ENCODE measurements around the gene SF3B3.

Gene SF3B3

GRCh38 chr16:70478912-70479341 is 44.7 kb upstream of the SF3B3 start:
- Mint-ChIP-seq H3K27me3 (ENCODE audit: low read depth, poor library complexity) (peaks cover 2% of the 10 kb centered on the region), H3K27ac (no peak overlapping the region), H3K9me3 (no peaks in the 10 kb centered on the region), H3K4me1 (no peaks in the 10 kb centered on the region), H3K4me3 (no peak overlapping the region), H3K36me3 (ENCODE audit: low read depth) (peaks cover 6% of the 10 kb centered on the region)
- TF ChIP-seq, protein P1, sequence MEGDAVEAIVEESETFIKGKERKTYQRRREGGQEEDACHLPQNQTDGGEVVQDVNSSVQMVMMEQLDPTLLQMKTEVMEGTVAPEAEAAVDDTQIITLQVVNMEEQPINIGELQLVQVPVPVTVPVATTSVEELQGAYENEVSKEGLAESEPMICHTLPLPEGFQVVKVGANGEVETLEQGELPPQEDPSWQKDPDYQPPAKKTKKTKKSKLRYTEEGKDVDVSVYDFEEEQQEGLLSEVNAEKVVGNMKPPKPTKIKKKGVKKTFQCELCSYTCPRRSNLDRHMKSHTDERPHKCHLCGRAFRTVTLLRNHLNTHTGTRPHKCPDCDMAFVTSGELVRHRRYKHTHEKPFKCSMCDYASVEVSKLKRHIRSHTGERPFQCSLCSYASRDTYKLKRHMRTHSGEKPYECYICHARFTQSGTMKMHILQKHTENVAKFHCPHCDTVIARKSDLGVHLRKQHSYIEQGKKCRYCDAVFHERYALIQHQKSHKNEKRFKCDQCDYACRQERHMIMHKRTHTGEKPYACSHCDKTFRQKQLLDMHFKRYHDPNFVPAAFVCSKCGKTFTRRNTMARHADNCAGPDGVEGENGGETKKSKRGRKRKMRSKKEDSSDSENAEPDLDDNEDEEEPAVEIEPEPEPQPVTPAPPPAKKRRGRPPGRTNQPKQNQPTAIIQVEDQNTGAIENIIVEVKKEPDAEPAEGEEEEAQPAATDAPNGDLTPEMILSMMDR (IDR thresholded peaks at IDR 0.05) = no peak
- no peak for DNase-seq

DNA sequence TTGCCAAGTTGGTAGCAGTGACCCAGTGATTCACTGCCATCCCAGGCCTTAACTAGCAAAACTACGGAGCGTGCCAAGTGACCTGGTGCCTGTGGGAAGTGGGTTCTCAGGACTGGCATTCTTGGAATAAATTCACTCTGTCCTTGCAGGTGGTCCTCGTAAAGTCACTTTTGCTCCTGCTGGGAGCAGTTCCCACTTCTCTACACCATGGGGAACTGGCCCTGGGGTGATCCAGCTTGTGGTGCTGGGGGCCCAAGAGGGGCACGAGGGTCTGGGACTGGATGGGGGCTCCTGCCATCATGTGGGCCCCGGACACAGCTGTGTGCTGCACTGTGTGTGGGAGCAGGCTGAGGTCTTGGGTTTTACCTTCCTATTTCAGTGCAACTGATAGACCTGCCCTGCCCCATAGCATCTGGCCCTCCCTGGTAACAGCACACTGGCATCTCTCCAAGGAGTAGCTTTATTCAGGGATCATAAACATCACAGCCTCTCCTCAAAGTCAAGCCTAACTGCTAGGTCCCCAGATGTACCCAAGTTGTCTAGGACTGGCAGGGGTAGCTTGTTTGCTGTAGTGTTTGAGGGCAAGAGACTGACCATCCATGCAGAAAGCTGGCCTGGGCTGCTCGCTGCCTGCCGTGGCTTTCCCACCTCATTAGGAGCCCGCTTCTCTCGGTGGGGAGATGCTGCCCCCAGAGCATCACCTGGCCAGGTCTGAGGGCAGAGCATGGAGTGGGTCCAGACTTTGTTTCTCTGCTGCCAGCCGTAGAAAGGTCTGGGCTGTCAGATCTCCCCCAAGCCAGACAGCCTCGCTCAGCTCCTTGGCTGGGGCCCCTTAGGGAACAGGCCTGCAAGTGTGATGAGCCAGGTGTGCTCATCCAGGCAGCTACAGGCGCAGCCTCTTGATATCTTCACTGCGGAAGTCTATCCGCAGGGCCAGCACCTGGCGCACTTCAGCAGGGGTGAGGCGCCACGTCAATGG is 43.2 kb upstream of the SF3B3 start:
- H3K9me3 Mint-ChIP-seq = no peaks in the 10 kb centered on the region
- H3K27ac Mint-ChIP-seq = peak overlapping the region; percentile 32
- peaks cover 11% of the 10 kb centered on the region for H3K36me3 Mint-ChIP-seq (ENCODE audit: low read depth)
- TF ChIP-seq, protein P1 (IDR thresholded peaks at IDR 0.05) = no peak
- no peaks in the 10 kb centered on the region for H3K4me1 Mint-ChIP-seq
- no peak for DNase-seq
- H3K4me3 Mint-ChIP-seq = no peak overlapping the region
- H3K27me3 Mint-ChIP-seq (ENCODE audit: low read depth, poor library complexity) = peaks cover 2% of the 10 kb centered on the region

DNA sequence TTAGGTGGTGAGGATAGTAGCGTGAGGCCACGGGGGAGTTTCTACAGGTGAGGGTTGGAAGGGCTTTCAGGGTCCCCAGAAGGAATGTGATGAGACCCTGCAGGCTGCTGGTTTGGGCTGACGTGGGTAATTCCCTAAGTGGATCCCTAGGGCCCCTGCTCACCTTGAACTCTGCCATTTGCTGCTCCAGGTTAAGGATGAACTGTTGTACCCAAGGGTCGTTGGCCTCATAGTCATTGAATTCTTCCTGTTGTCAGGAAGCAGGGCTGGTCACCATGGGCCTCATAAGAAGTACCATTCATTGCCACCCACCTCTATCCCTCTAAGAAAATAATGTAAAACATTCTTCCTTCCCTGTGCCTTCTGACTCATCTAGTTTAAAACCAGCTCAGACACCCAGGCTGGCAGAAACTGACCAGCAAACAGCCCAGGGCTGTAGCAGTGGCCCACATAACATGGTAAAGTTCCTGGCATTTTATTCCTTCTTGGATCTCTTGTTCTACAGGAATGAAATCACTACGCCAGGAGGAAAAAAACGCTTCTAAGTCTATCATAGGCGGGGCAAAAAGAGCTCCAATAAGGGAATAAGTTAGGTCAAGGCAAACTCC is 41.6 kb upstream of the SF3B3 start:
- Mint-ChIP-seq H3K4me1 (no peaks in the 10 kb centered on the region), H3K27ac (peak overlapping the region; percentile 59), H3K9me3 (no peaks in the 10 kb centered on the region), H3K27me3 (ENCODE audit: low read depth, poor library complexity) (no peaks in the 10 kb centered on the region), H3K4me3 (no peak overlapping the region), H3K36me3 (ENCODE audit: low read depth) (peaks cover 23% of the 10 kb centered on the region)
- no peak for DNase-seq
- TF ChIP-seq, protein P1 (IDR thresholded peaks at IDR 0.05) = no peak

- no peak overlapping the region for H3K27ac Mint-ChIP-seq
- no peak overlapping the region for H3K4me3 Mint-ChIP-seq
- no peak for DNase-seq
- H3K9me3 Mint-ChIP-seq = no peaks in the 10 kb centered on the region
- H3K4me1 Mint-ChIP-seq = no peaks in the 10 kb centered on the region
- H3K36me3 Mint-ChIP-seq (ENCODE audit: low read depth) = peaks cover 23% of the 10 kb centered on the region
- no peaks in the 10 kb centered on the region for H3K27me3 Mint-ChIP-seq (ENCODE audit: low read depth, poor library complexity)
- TF ChIP-seq, protein P1 (IDR thresholded peaks at IDR 0.05) = no peak
Observed at GRCh38 chr16:70482624-70483023, 41.0 kb upstream of the SF3B3 start.

DNA sequence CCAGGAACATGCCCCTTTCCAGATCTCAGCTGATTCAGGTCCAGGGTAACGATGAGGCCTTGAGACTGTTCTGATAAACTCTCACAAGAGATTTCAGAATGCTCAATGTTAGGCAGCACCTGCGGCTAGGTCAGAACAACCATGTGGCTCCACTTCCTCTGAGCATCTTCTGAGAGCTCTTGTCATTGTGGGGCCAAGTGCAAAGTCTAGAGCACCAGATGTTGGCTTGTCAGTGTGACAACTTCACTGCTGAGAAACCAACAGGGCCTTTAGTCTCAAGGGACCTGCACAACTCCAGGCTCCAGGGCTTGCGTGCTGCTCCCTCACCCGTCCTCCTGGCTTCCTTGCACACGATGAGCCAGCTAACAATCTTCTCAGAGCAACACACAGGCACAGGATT is 40.2 kb upstream of the SF3B3 start:
- TF ChIP-seq, protein P1 (IDR thresholded peaks at IDR 0.05) = no peak
- H3K4me3 Mint-ChIP-seq = no peak overlapping the region
- no peaks in the 10 kb centered on the region for H3K27me3 Mint-ChIP-seq (ENCODE audit: low read depth, poor library complexity)
- H3K9me3 Mint-ChIP-seq = no peaks in the 10 kb centered on the region
- no peaks in the 10 kb centered on the region for H3K4me1 Mint-ChIP-seq
- H3K36me3 Mint-ChIP-seq (ENCODE audit: low read depth) = peaks cover 23% of the 10 kb centered on the region
- no peak for DNase-seq
- H3K27ac Mint-ChIP-seq = no peak overlapping the region
